Measurements from ENCODE around the gene OXSR1.

OXSR1 gene

DNA sequence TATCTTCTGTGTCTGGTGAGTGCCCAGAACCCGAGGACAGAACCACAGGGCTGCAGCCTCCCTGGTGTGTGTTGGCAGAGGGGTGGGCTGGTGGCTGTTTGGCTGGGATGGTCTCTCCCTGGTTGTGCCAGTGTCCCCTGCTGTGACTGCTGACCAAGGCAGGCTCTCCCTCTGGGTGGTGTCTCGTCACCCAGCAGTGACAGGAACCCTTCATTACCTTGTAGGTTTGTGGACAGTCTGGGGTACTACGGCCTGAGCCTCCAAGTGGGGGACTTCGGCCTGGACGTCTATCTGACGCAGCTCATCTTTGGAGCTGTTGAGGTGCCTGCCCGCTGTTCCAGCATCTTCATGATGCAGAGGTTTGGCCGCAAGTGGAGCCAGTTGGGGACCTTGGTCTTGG lies 110.3 kb downstream of the OXSR1 start:
- H3K36me3 ChIP-seq (ENCODE audit: control insufficient read depth, insufficient read depth, low read length), result no peaks in the 10 kb centered on the region
- H3K4me3 ChIP-seq (ENCODE audit: low read depth, low read length), result no peak overlapping the region
- no peak overlapping the region for H3K9ac ChIP-seq
- H3K9me3 ChIP-seq (ENCODE audit: control insufficient read depth, low read length), result no peaks in the 10 kb centered on the region
- no peaks in the 10 kb centered on the region for H3K27me3 ChIP-seq (ENCODE audit: control insufficient read depth, insufficient read depth, low read length)
- TF ChIP-seq, protein P1, sequence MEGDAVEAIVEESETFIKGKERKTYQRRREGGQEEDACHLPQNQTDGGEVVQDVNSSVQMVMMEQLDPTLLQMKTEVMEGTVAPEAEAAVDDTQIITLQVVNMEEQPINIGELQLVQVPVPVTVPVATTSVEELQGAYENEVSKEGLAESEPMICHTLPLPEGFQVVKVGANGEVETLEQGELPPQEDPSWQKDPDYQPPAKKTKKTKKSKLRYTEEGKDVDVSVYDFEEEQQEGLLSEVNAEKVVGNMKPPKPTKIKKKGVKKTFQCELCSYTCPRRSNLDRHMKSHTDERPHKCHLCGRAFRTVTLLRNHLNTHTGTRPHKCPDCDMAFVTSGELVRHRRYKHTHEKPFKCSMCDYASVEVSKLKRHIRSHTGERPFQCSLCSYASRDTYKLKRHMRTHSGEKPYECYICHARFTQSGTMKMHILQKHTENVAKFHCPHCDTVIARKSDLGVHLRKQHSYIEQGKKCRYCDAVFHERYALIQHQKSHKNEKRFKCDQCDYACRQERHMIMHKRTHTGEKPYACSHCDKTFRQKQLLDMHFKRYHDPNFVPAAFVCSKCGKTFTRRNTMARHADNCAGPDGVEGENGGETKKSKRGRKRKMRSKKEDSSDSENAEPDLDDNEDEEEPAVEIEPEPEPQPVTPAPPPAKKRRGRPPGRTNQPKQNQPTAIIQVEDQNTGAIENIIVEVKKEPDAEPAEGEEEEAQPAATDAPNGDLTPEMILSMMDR (IDR thresholded peaks at IDR 0.05), result no peak
- no peak overlapping the region for H3K27ac ChIP-seq
- H2AFZ ChIP-seq, result no peak overlapping the region
- no peaks in the 10 kb centered on the region for H3K79me2 ChIP-seq
- no peak overlapping the region for H3K4me2 ChIP-seq (ENCODE audit: low read length)
- H3K4me1 ChIP-seq, result no peaks in the 10 kb centered on the region

DNA sequence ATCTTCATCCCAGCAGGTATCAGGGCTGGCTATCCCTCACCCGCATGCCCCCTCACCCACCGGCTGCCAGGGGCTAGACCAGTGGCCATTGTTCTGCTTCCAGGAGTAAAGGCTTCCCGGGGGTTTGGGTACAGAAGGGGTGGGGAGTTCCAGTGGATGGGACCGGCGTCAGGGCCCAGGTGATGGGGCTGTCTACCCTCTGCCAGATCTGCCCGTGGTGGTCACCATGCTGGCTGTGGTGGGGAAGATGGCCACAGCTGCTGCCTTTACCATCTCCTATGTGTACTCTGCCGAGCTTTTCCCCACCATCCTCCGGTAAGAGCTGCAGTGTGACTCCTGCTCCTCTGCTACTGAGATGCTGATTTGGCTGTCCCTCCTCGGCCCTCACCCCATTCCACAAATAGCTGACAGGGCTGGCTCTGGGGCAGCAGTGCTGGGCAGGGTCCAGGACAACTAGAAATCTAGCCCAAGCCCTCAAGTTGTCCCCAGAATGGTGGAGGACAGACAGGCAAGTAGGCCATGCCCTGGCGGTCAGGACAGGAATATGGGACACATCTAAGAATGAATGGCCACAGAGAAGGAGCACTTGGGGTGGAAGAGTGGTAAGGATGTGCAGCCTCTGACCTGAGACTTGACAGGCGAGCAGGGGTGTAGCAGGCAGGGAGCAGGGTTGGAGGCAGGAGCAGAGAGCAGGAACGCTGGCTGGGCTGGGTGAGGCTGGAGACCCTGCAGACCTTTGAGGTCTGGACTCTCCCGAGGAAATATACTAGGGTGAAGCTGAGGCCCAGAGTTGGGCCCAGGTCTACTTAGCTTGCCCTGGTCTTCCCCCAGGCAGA lies 111.0 kb downstream of the OXSR1 start:
- Histone ChIP-seq H3K9me3 (ENCODE audit: control insufficient read depth, low read length) (no peaks in the 10 kb centered on the region), H3K4me3 (ENCODE audit: low read depth, low read length) (no peak overlapping the region), H3K4me2 (ENCODE audit: low read length) (no peak overlapping the region), H3K4me1 (no peaks in the 10 kb centered on the region), H3K27me3 (ENCODE audit: control insufficient read depth, insufficient read depth, low read length) (no peaks in the 10 kb centered on the region), H3K27ac (no peak overlapping the region), H3K36me3 (ENCODE audit: control insufficient read depth, insufficient read depth, low read length) (no peaks in the 10 kb centered on the region), H3K9ac (no peak overlapping the region), H3K79me2 (no peaks in the 10 kb centered on the region), H2AFZ (no peak overlapping the region)
- TF ChIP-seq, protein P1 (IDR thresholded peaks at IDR 0.05), result no peak

DNA sequence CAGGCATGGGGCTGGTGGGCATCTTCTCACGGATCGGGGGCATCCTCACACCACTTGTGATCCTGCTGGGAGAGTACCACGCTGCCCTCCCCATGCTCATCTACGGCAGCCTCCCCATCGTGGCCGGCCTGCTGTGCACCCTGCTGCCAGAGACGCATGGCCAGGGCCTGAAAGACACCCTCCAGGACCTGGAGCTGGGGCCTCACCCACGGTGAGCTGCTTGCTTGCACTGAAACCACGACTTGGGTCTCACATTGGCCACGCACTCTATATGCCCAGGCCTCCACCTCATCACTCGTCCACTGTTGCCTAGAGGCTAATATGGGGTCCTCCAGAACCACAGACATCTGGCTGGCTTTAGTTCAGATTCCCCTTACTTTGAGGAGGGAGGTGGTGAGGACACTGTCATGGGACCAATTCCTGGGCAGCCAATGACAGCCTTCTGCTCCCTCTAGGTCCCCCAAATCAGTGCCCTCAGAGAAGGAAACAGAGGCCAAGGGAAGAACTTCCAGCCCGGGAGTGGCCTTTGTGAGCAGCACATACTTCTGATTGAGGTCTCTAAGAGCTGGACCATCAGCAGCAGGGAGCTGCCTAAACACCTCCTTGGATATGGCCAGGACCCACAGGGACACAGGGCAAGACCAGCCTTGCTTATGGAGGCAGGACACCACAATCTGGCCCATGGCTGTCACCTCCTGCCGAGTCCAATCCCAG lies 111.7 kb downstream of the OXSR1 start:
- TF ChIP-seq, protein P1 (IDR thresholded peaks at IDR 0.05), result no peak
- Histone ChIP-seq H3K36me3 (ENCODE audit: control insufficient read depth, insufficient read depth, low read length) (no peaks in the 10 kb centered on the region), H3K27ac (no peak overlapping the region), H3K27me3 (ENCODE audit: control insufficient read depth, insufficient read depth, low read length) (no peaks in the 10 kb centered on the region), H3K4me2 (ENCODE audit: low read length) (no peak overlapping the region), H3K9me3 (ENCODE audit: control insufficient read depth, low read length) (no peaks in the 10 kb centered on the region), H3K79me2 (no peaks in the 10 kb centered on the region), H3K4me1 (no peaks in the 10 kb centered on the region), H2AFZ (no peak overlapping the region), H3K9ac (no peak overlapping the region), H3K4me3 (ENCODE audit: low read depth, low read length) (no peak overlapping the region)

DNA sequence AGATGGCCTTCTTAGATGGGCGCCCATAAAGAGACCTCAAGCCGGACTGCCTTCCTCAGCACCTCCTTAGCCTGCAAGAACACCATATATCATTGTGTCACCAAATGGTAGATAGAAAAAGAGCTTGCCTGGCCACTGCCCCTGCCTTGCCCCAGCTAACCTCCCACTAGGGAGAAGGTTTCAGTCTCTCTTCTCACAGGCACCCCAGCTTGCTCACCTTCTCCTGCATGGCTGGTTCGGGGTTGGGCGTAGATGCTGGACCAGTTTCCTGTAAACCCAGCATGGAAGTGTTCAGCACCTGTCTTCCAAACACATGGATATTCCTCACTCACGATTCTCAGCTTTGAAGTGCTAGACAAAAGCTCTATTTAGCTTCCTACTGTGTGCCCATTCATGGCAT lies 113.5 kb downstream of the OXSR1 start:
- Histone ChIP-seq H3K27me3 (ENCODE audit: control insufficient read depth, insufficient read depth, low read length) (no peaks in the 10 kb centered on the region), H3K9ac (no peak overlapping the region), H3K79me2 (no peaks in the 10 kb centered on the region), H2AFZ (no peak overlapping the region), H3K36me3 (ENCODE audit: control insufficient read depth, insufficient read depth, low read length) (no peaks in the 10 kb centered on the region), H3K4me1 (no peaks in the 10 kb centered on the region), H3K27ac (no peak overlapping the region), H3K4me3 (ENCODE audit: low read depth, low read length) (no peak overlapping the region), H3K4me2 (ENCODE audit: low read length) (no peak overlapping the region), H3K9me3 (ENCODE audit: control insufficient read depth, low read length) (no peaks in the 10 kb centered on the region)
- TF ChIP-seq, protein P1 (IDR thresholded peaks at IDR 0.05), result no peak

Measured in parathyroid adenoma (tissue), 2 donors.